Right lobe of liver (tissue), 4 donors: ENCODE results near the gene TPT1.

Experiments used
- POLR2A ChIP-seq: fragments of 450-650 bp; IDR thresholded peaks from one replicate; pipeline ENCODE4 v1.6.1; 2017; ENCODE audit warnings: antibody characterized with exemption, mild to moderate bottlenecking
- TF ChIP-seq, protein P1 (sequence below), 4 donors: fragments of 200-600 bp in 3 of 4; fragments of 450-650 bp in 1 of 4; IDR thresholded peaks; one replicate each; pipeline versions ENCODE4 v1.5.1 to v1.8.0; 2016 to 2022; ENCODE audit warnings: antibody characterized with exemption in 4 of 4, mild to moderate bottlenecking in 2 of 4
- donor health status: DM: no; HTN: no; CAD: no.
- donor health status: DM: no; HTN: no; CAD: no.
- donor health status: DM: no; HTN: yes; CAD: no.

DNA sequence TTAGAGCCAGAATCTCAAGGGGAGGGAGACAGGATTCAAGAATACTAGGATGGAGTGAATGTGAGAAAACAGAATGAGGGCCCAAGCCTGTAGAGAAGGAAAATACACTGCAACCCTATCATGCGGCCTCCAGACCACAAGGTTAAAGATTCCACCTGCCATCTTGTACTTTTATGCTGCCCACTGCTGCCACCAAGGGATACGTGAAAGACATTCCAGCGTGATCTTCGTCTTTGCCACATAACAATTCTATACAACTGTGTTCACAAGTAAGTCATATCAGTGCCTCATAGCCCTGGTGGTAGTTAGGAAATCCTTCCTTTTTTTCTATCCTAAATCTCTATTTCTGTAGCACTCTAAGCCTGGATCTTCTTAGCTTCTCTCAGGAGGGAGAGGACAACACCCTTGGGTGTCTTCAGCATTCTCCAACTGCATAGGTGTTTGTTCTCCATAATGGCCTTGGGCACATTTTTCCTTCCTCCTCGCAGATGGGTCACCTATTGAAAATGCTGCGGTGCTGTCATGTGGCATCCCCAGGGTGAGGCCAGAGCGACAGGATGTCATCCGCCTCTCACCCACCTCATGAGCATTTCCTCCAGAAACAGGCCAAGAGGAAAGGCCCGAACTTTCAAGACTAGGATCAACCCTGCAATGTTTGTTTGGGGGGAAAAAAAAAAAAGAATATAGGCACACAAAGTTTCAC, 13.6 kb downstream of the TPT1 start:
- TF ChIP-seq, protein P1, sequence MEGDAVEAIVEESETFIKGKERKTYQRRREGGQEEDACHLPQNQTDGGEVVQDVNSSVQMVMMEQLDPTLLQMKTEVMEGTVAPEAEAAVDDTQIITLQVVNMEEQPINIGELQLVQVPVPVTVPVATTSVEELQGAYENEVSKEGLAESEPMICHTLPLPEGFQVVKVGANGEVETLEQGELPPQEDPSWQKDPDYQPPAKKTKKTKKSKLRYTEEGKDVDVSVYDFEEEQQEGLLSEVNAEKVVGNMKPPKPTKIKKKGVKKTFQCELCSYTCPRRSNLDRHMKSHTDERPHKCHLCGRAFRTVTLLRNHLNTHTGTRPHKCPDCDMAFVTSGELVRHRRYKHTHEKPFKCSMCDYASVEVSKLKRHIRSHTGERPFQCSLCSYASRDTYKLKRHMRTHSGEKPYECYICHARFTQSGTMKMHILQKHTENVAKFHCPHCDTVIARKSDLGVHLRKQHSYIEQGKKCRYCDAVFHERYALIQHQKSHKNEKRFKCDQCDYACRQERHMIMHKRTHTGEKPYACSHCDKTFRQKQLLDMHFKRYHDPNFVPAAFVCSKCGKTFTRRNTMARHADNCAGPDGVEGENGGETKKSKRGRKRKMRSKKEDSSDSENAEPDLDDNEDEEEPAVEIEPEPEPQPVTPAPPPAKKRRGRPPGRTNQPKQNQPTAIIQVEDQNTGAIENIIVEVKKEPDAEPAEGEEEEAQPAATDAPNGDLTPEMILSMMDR (IDR thresholded peaks at IDR 0.05): no peak
- peak; percentile 13 for TF ChIP-seq POLR2A
